Activated CD8-positive, alpha-beta memory T cell treated with anti-CD3 and anti-CD28 coated beads for 4 hours (primary cell): ENCODE data around the gene CNNM4.

Experiments used
- DNase-seq, 2 donors: peaks; one replicate each; pipeline ENCODE4 v3.0.0-alpha.2; 2020; ENCODE audit warnings: low read depth in 2 of 2

CNNM4 gene

GRCh38 chr2:96832408-96832753 lies 71.7 kb downstream of the CNNM4 start:
- no peak for DNase-seq

- no peak for DNase-seq
Observed at GRCh38 chr2:96832754-96833507, 72.2 kb downstream of the CNNM4 start.

GRCh38 chr2:96835830-96836229 lies 75.1 kb downstream of the CNNM4 start:
- no peak for DNase-seq

GRCh38 chr2:96837575-96837974 lies 76.9 kb downstream of the CNNM4 start:
- DNase-seq, result no peak

- DNase-seq, result no peak
Observed at GRCh38 chr2:96838345-96839292, 77.9 kb downstream of the CNNM4 start.

- DNase-seq, result peak; percentile 58 to 64
Observed at GRCh38 chr2:96839293-96839874, 78.7 kb downstream of the CNNM4 start.

- no peak for DNase-seq
Observed at GRCh38 chr2:96839875-96840850, 79.5 kb downstream of the CNNM4 start.

GRCh38 chr2:96841701-96842495 lies 81.2 kb downstream of the CNNM4 start:
- DNase-seq, result no peak

GRCh38 chr2:96842600-96842999 lies 81.9 kb downstream of the CNNM4 start:
- DNase-seq, result no peak

GRCh38 chr2:96843538-96844268 lies 83.0 kb downstream of the CNNM4 start, which contains the start of gene ANKRD23:
Gene ANKRD23 (minus strand): TSS chr2:96844021. CDS start chr2:96843992, 29 bp downstream.
- no peak for DNase-seq

- DNase-seq, result no peak
Observed at GRCh38 chr2:96844405-96844808, 83.7 kb downstream of the CNNM4 start.

- no peak for DNase-seq
Observed at GRCh38 chr2:96846825-96847224, 86.1 kb downstream of the CNNM4 start.

GRCh38 chr2:96847586-96847985 lies 86.9 kb downstream of the CNNM4 start:
- DNase-seq, result no peak

- DNase-seq, result no peak
Observed at GRCh38 chr2:96848264-96848663, 87.6 kb downstream of the CNNM4 start.

GRCh38 chr2:96852667-96853066 lies 92.0 kb downstream of the CNNM4 start:
- no peak for DNase-seq

GRCh38 chr2:96853321-96853720 lies 92.6 kb downstream of the CNNM4 start:
- no peak for DNase-seq

- no peak for DNase-seq
Observed at GRCh38 chr2:96856776-96857666, 96.3 kb downstream of the CNNM4 start.

GRCh38 chr2:96857667-96858372 lies 97.1 kb downstream of the CNNM4 start, which contains the start of gene ANKRD39:
Gene ANKRD39 (minus strand): TSS chr2:96858016. CDS start chr2:96857987, 29 bp downstream.
- DNase-seq, result peak; percentile 93 to 94
